GM21360 (cell line): ENCODE results near the gene CNTN5.

Experiments used
- ATAC-seq: cut with Tn5 transposase; IDR thresholded peaks from one replicate; pipeline ENCODE4 v1.9.1; 2021; ENCODE audit warnings: mild to moderate bottlenecking, moderate library complexity; ENCODE audit not compliant: unreplicated experiment

CNTN5 gene

DNA sequence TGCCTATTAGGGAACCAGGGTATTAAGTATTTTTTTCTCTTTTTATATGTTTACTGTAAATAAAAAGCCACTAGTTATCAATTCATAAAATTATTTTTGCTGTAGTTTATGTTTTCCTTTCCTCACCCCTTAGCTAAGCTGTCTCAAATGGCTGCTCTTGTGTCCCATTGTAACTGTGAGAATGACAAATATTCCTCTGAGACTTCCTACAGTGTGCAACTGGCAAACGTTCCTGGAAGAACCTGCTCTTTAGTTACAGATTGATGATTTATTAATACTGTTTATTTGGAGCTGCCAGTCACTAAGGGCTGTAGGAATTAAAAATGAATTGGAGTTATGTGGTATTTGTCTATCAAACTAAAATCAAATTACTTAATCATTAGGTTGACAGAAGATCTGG is 990.9 kb downstream of the CNTN5 start:
- no peak for ATAC-seq

DNA sequence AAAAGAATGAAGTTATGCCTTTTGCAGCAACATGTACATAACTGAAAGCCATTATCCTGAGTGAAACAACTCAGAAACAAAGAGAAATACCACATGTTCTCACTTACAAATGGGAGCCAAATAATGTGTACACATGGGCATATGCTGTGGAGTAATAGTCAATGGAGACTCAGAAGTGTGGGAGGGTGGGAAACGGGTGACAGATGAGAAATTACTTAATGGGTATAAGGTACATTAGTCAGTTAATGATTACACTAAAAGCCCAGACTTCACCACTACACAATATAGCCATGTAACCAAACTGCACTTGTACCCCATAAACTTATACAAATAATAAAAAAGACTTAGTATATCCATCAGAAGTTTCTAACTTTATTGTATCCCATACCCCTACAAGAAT is 992.3 kb downstream of the CNTN5 start:
- ATAC-seq: no peak

DNA sequence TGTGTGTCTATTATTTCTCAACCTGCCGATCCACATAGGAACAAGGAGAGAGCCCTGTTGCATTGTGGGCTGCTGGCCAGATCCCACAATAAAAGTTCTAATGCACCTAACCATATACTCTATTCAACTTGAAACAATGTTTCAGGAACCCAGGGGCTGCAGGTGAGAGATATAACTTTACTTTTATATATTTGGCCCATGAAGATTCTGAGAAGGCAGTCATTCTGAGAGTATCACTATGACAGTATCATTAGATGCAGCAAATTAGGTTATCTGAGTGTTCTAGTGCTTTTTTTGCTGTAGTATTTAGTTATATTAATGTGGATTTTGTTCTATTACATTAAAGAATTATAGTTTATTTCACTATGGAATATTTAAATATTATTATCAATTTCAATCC is 1011.2 kb downstream of the CNTN5 start:
- ATAC-seq: no peak

DNA sequence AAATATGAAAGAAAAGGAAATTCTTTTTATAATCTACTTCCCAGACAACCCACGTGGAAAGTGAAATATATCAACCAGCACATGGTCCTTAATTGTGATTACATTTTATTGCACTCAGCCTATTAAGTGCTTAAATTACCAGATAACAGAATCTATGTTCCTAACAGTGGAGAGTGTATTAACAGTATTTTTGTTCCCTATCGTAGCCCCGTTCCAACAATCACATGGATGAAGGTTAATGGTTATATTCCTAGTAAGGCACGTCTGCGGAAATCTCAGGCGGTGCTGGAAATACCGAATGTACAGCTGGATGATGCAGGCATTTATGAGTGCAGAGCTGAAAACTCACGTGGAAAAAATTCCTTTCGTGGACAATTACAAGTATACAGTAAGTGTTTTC is 1040.3 kb downstream of the CNTN5 start:
- ATAC-seq: no peak

DNA sequence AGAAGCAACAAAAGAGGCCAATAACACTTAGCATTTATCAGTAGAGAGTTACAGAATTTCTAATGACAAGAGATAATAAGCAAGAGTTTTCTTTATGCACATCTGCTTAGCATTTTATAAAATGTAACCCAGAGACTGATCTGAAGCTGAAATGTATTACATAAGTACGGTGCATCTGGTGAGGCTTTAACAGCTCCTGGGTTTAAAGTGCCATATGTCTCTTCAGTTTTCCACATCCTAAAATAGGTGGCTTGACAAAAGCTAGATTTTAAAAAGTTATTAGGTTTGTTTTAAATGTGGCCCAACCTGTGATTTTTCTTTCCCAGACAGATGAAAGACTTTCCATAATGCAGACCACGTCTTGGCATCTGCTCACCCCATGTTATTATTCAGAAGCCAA is 1045.7 kb downstream of the CNTN5 start:
- no peak for ATAC-seq

DNA sequence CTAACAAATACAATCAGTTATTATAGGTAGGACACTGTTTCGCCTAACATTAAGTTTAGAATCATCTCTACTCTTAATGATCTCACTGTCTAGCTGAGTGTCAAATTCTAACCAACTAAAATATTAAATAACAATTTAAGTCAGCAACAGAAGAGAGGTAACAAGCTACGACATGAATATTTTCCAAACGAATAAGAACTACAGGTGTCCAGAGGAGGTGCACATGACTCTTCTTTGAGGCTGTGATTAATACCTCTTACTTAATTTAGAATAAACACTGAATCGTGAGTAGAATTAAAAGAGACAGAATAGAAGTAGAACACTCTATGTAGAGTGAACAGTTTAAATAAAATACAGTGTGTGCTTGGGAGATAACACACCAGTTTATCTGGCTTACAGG is 1047.4 kb downstream of the CNTN5 start:
- ATAC-seq: no peak

DNA sequence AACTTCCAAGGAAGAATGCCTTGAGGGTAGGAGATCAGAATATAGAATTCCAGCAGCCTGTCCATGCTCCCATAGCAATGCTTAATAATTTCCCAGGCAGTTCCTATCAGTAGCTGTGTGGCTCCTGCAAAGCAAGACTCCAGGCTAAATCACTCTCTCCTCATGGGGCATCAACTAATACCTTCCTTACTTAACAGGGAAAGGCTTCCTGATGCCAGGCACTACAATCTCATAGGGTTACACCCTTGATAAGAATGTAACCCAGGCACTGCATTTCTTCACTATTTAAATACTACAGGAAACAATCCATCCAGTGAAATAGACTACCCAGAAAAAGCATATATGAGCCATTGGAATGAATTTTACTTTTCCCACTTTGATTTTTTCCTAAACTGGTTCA is 1051.4 kb downstream of the CNTN5 start:
- ATAC-seq: no peak

DNA sequence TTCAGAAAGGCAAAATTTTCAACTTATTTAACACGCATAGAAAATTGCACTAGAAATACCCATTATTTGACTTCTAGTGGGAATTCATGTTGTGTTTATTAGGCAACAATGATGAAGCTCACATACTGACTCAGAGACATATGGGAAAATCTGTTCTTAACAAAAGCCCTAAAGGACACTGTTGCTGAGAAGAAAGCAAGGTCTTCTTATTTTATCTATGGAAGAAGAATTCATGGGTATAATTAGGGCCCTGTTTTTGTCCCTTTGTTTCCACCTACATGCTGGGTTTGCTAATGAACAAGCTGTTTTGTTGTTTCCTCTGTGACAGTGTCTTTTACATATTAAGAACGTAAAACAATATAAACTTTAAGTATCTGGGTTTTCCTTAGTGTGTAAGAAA is 1059.6 kb downstream of the CNTN5 start:
- no peak for ATAC-seq

DNA sequence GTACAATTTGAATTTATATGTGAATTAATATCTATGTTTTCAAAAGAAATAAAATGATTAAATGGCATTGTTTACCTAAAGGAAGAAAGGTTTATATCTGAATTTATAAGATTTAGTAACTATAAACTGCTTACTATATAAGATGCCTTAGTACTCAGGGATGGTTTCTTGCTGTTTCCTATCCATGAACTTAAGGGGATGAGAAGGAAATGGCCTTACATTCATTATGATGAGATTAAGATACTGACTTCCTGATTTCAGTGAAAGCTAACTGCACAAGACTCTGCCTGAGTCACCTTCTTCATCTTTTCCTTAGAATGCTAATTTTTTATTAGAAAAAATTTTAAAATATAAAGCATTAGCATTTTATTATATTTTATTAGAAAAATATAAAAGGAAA is 1060.1 kb downstream of the CNTN5 start:
- ATAC-seq: no peak

DNA sequence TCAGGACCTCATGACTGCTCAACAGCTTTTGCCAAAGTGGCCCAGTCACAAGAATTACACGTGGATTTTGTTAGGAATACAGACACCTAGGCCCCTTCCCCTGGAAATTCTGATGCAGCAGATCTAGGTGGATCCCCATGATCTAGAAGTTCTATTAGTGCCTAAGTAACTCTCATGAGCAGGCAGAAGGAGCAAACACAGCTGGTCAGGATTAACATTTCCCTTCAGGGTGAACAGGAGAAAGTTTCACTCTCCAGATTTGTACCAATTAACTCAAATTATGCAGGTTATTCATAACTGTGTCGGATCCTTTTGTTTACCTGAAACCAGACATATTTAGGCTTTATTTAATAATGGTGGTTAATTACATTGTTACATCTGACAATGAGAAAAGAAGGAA is 1072.9 kb downstream of the CNTN5 start:
- ATAC-seq: no peak

DNA sequence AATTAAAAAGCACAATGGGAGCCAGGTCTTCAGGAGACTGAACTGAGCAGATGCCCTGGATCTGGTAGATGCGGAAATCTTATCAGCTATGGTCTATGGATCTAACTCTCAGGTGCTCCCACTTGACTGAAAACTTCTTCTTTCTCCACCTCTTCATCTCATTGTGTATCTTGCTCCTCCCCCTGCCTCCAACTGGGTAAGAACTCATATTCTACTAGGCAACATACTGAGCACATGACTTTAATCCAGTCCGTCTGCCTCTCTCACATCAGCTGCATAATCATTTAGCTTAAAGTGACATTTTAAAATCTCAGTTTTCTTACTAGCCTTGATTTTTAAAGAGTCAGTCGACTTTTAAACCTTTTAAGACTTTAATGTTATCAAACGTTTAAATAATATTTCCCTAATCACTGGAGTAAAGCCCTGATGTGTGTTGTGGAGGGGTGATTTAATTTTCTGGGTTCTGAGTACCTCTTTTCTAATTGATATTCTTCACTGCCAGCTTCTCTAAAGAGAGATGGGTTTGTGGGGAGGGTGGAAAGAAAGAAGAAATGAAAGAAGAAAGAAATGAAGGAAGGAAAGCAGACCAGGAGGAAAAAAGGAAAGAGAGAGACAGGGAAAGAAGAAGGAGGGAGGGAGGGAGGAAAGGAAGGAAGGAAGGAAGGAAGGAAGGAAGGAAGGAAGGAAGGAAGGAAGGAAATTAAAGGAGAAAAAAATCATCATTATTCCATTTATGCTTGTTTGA is 1073.5 kb downstream of the CNTN5 start:
- no peak for ATAC-seq

DNA sequence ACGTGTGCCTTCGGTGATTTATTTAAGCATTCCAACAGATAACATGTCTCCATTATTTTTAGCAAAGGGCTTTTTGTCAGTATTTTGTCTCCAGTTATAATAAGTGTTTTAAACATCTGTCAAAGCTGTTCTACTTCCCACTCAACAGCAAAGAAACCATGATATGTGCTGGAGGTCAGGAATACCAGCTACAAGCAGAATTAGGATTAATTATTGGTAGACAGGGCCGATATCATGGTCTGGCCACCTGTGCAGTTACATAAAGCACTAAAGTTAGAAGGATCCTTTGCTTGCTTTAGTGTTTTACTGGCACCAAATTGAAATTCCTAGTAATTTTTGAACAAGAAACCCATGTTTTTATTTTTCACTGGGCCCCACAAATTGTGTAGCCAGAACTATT is 1075.1 kb downstream of the CNTN5 start:
- no peak for ATAC-seq

DNA sequence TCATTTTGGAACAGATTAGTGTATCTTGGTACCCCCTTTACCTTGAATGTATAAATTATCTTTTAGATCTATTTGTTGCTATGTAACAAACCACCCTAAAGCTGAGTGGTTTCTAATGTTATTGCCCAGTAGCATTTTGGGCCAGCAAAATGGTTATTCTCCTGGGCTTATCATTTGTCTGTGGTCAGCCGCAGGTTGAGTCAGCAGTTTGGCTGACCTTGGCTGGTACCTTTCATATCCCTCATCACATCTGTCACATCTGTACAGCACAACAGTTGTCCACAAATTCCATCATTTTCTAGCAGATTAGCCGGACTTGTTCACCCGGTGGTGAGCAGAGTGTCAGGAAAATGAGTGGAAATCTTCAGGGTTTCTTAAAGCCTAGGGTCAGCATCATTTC is 1077.8 kb downstream of the CNTN5 start:
- ATAC-seq: no peak

DNA sequence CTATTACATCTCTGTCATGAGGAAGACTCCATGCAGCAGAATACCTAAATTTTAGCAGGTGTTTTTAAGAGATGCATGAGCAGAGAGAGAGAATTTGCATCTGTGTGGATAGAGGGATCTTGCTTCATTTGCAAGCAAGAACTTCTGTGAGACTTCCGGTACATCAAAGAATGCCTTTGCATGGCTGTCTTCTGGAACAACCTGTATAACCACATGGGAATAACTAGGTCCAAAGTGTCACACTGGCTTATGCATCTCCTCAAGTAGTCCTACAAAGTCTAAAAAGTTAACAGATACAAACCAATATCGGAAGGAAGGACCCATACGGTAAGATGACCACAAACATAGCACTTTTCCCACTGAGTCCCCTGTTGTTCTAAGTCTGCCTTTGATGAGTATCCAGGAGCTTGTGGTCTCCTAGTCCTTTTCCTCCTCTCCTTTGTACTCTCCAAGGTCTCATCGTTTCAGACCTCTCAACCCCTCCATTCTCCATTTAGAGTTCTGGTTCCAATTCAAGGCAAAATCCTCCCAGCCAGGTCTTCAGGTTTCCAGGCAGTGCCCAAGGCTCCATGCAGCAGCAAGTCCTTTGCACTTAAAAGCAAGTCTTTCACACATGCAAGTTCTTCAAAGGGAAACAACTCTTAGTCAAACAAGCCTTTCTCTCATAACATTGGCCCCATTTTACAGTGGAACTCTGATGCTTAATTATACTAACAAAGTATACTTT is 1084.7 kb downstream of the CNTN5 start:
- ATAC-seq: no peak

DNA sequence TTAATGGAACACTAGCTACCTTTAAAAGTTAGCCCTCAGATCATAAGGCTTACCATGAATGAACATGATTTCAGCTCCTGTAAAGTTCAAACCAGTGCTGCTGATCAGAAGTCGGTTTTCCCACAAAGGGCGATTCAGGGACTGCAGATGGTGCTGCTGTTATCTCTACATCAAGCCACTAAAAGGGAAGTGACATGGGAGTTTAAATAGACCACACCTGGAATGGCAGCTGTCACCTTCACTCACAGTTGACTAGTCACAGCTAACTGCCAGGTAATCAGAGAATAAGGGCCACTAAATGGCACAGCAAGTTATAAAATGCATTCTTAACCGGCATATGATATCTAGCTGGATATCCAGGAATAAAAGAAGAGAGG is 1085.2 kb downstream of the CNTN5 start:
- no peak for ATAC-seq

DNA sequence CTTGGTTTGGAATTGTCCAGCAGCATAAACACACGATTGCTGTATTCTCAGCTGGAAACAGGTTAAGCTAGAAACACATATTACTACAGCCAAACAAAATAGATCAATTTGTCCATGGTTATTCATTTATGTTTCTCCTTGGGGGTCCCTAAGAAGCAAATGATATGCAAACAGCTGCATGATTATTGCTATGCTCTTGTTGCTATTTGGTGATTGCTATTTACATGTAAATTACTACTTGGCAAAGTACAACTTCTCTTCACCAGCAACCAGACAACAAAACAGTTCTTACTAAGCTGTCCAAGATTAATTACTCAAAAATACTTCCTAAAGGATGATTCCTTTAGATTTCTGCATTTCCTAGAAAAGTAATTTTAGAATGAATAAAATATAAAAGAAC is 1098.4 kb downstream of the CNTN5 start:
- no peak for ATAC-seq

DNA sequence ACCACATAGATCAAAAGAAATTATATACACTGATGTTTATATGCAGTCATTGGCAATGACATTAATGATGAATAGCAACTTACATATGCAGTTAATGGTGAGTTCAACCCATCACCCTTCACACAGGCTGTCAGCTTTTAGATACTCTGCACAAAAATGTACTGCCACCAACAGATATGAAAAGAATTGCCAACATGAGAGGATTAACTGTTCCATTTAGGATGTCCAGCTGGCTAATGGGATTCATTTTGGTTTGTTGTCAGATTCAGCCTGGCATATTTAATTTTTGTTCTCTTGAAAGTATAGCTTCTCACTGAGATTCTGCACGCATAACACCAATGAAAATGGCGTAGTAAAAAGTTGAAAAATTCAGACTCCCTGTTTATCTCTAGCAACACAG is 1112.4 kb downstream of the CNTN5 start:
- ATAC-seq: no peak

DNA sequence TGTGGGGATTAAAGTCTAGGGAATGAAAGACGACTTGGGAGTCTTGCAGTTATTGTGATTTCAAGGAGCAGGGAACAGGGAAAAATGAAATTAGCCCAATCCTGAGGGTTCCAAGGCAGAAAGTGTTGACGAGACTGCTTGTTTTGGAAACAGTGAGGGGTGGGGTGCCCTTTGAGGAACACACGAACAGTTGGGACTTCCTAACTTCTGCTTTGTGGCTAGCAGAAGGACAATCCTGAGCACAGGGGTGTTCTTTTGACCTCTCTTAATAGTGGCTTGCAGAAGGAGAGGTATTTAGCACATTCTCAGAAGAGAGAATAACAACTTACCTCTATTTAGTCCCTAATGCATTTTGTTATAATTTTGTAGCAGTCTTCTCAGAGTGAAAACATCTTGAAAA is 1120.5 kb downstream of the CNTN5 start:
- ATAC-seq: no peak

DNA sequence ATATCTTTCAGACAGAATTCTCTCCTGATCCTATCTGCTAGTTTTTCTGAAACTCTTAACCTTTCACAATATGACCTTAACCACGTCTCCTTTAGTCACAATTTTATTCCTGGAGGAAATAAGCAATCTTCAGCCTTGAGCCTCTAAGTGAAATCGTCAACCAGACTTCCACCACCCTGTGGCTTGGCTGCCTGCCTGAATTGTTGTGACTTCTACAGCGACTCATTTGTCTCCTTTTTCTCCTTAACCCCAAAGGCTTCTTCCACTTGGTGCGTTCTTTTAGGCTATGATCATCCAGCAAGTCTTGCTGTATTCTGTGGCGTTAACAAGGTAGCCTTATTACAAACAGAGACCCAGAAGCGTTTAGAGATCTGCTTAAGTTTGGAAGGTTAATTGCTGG is 1131.2 kb downstream of the CNTN5 start:
- ATAC-seq: no peak

DNA sequence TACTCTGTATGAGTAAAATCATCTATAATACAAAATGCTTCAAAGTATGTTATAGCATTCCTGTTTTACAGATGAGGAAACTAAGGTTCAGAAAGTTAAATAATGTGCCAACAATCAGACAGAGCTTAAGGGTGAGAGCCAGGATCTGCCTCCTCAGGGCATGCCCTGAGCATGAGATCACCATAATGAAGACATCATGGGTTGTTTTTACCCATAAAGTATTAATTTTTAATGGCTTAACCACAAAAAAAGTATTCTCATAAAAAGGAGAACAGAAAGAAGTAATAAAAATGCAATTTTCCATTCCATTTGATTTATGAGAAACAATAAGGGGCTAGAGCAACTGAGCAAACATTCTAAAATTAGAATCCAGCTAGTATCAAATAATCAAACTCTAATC is 1132.0 kb downstream of the CNTN5 start:
- ATAC-seq: no peak

DNA sequence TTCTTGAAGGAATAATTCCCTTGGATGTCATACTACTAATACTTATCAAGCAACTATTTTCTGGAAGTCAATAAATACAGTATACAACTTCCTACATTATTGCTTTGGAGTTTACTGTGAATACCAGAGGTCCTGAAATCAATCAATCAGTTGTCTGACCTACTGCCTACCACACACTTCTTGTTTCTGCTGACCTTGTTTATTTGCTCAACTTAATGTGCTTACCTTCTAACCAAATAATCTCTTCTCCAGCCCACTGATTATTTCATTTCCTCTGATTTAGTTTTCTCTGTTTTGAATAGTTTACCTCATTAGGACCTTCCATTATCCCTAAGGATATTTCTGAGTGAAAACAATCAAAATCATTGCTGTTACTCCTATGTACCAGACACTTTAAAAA is 1142.7 kb downstream of the CNTN5 start:
- ATAC-seq: no peak

DNA sequence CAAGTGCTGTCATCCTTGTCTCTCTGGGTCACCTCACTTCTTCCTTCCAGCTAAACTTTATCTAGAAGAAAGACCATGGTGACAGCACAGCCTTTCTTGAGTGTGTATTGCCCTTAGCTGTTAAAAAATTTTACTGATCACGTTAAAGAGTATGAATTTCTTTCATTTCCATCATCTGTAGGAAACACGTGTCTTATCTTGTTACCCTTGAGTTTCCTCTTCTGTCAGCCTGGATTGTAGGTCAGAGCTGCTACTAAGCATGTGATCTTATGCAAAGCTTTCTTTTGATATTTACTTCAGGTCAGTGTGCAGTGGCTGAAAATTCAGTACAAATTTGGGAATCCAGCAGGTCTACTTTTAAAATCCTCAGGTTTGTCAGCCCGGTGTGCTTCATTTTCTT is 1154.1 kb downstream of the CNTN5 start:
- ATAC-seq: no peak

DNA sequence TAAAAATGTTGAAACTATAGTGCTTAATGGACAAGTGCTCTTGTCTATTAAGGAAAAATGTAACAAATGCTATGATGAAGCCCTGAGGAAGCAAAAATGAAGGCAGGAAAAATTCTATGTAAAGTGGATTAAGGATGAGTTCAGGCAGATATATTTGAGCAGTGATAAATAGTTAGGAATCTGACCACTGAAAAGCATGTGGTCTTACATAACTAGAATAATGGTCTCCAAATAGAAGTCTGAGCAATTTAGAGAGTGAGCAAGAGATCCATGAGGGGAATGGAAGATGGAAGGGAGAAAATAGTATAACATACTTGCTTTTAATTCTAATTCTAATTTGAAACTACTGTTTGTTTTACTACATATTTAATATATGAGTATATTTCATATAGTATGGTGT is 1155.7 kb downstream of the CNTN5 start:
- ATAC-seq: no peak
